Posterior vena cava (tissue), 2 donors: ENCODE measurements around the gene GNB1L. TPM values are rescaled to one million over a fixed set of nuclear protein-coding genes. Genes with fewer than 3 reads are reported as not detected.

Experiments
- DNase-seq: peaks from one replicate; pipeline ENCODE4 v3.0.0-alpha.2; 2020; ENCODE audit warnings: low spot score
- intact Hi-C, 2 donors: fragments of 100-400 bp; cut with DNase I; formaldehyde crosslinking; loops; one replicate each; pipeline versions ENCODE4 v1.14.1 to v1.14.2; 2022 to 2023
- total RNA-seq, 2 donors: library from RNA; stranded (reverse); fragmentation: NEBNext Ultra II Directional; extraction: Animal tissue kit (Norgen Biotek cat#: 25700); gene quantifications; one replicate each; pipeline ENCODE4 v1.2.1, GENCODE V29; 2021
- donor health status: DM: yes; HTN: yes; CAD: no.
- donor health status: DM: yes; HTN: yes; CAD: no.

GNB1L gene
- total RNA-seq, 2 donors from 2014 or later = 3.6 to 3.9 TPM

DNA sequence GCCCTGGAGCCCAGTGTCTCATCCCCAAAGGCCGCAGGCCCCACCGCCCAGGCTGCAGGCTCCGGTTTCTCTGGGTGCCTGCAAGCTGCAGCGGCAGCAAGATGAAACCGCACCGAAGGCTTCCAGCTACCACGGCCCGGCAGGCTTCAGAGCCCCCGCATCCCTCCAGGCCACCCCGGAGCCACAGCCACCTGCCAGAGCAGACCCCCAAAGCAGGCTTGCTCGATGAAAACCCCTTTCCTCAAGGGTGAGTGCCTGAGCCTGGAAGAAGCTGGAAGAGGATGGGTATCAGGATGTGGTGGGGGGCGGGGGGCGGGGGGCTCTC lies 24.5 kb upstream of the GNB1L start:
- peak; percentile 68 for DNase-seq
- intact Hi-C loops = loop anchor here in 1 of 2 donors (1.0 kb wide), 1 partner anchor 26 kb away; no protein-coding TSS in a partner anchor

DNA sequence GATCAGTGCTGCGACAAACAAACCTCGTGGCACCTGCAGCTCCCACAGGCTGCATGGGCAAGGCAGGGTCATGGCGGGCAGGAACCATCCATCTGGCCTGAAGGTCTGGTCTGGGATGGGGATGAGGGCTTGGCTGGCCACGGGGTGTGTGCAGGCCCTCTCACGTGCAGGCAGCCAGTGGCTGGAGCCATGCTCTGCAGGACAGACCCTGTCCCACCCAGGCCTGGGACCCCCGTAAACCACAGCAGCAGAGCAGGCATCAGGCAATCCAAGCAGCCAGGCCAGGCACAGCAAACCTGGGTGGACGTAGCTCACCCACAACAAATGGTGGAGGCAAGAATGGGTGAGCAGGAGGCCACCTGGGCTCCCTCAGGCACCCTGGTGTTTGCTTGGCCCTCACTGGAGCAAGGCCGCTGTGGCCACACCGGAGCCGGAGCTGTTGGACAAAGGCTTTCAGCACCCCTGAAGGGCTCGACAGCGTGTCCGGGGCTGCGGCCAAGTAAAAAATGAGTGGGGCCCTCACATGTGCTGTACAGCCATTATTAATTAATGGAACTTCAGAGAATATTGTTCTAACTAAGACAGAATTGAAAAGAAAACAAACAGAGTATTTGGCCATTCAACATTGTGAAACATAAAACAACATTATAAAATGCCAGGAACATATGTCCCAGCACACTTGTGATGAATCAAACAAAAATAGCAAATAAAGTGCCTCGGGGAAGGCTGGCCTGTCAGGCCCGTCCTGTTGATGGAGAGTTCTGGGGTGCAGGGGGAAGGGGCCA lies 24.0 kb upstream of the GNB1L start:
- peak; percentile 68 for DNase-seq
- intact Hi-C loops = loop anchor here in 1 of 2 donors (1.0 kb wide), 1 partner anchor 27 kb away; no protein-coding TSS in a partner anchor

DNA sequence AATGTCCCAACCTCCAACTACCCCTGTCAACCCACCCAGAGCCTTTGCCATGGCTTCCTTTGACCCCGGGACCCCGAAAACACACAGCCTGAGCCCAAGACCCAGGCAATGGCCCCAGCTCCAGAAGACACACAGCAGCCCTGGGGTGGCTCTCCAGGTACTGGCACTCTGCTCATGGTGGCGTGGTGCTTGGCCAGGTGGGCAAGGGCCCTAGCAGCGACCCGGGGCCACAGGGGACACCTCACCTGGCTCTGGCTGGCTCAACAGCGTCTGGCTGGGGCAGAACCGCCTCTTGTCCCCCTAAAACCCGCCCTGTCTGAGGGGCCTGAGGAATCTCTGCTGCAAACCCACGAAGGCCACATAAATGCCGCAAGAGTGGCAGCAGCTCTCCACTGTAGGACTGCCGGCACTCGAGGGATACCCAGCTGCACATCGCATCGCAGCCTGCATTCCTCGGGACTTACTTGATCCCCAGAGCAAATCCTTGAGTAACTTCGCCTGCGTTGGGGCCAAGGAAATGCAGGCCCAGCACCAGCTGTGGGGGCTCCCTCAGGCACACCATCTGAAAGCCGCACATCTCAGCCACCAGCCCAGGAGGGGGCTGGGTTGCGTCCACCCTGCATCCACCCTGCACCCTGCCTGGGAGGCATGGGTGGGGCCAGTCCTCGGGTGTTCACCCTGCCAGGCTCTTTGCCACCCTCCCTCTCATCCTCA lies 23.1 kb upstream of the GNB1L start:
- intact Hi-C loops = no loop called here
- DNase-seq = peak; percentile 75

DNA sequence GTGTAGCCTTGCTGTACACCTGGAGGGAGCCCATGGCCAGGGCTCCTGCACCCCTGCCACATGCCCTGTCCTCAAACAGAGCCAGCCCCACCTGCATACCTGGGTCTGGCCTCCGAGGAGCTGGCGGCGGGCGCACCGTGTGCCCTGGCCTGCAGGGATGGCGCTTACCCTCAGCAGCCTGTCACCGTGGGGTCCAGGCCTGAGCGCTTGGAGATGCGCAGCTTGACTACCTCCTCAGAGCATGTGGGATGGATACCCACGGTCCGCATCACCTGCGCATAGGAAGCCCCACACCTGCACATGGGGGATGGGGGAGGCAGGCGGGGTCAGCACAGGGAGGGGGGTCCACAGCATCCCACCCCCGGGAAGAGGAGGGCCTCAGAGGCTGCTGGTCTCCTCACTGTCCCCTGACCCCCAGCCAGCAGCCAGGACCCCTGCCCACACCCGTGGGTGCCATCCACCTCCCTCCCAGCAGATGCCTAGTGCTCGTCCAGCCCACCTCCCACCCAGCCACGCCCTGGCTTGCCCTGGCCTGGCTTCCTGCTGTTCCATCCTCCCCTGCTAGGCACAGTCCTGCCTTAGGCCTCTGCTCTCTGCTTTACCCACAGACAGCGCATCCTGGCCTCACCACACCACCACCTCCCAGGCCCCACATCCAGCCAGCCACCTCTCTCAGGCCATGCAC lies 22.4 kb upstream of the GNB1L start:
- intact Hi-C loops = no loop called here
- DNase-seq = peak; percentile 80

DNA sequence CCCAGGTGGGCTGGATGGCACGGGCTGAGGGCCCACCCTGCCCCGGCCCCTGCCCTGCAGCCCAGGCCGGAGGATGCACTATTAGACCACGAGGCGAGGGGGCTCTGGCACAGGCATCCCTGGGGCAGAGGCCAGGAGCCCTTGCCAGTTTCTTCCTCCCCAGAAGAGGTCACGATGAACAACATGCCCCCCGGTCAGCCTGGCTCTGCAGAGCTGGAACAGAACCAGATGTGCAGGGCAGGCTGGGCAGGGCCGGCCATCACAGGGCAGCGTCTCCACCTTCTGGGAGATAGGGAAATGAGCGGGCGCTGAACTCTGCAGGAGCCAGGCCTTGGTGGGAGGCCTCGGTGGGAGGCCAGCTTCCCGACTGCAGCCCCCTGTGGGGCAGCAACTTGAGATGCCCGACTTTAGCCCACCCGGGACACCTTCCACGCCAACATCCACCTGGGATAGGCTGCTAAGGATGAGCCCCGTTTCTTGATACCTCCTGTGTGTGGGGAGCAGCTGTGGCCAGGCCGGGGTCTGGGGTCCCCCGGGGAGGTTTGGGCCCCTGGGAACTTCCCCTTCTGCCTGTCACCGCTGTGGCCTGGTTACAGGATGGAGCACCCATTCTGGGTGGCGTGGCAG lies 21.8 kb upstream of the GNB1L start:
- intact Hi-C loops = no loop called here
- peak; percentile 79 for DNase-seq

DNA sequence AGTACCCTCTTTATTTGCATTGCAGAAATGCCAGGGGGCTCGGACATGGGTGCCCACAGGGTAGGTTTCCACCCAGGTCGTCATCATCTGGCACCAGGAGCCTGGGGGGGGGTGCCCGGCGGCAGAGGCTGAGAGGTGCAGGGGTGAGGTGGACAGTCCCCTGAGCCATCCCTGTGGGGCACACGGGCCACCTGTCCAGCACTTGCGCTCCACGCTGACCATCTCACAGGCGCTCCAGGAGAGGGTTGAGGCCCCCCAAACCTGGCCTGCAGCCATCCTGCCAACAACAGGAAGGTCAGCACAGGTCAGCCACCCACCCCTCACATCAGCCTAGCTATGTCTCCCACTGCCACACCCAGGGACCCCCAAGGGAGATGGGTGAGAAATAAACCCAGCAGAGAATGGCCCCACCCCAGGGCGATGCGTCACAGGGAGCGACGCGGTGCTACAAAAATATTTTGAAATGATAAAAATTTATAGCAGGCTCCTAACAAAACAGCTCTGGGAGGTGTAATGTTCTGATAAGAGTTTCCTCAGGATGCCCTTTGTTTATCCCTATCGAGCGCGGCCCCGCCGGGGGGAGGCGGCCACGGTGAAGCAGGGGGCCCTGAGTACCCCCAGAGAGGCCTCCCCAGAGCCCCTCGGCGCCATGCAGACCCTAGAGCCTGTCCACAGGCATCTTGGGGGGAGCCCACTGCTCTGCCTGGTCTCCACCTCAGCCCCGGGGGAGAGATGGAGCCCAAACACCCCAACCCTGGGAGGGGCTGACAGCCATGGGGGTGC lies 21.0 kb upstream of the GNB1L start:
- intact Hi-C loops = no loop called here
- DNase-seq = peak; percentile 78

DNA sequence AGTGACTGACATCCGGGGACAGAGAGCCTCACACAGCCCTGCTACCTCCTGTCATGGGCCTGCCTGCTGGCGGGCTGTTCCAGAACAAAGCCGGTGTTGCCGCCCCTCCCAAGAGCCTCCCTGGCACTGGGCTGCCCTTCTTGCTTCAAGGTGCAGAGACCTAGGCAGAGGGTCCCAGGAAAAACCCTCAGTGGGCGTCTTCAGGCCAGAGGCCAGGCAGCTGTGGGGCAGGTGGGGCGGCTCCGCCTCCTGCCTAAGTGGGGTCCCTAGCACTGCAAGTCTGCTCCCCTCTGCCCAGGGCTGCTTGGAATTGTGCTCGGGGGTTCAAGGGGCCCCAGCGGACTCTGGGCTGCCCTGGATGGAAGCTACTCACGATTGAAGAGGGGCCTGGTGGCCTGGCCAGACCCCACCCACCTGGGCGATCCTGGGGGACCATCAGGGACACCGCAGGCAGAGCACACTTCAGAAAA lies 20.4 kb upstream of the GNB1L start:
- intact Hi-C loops = no loop called here
- peak; percentile 68 for DNase-seq

DNA sequence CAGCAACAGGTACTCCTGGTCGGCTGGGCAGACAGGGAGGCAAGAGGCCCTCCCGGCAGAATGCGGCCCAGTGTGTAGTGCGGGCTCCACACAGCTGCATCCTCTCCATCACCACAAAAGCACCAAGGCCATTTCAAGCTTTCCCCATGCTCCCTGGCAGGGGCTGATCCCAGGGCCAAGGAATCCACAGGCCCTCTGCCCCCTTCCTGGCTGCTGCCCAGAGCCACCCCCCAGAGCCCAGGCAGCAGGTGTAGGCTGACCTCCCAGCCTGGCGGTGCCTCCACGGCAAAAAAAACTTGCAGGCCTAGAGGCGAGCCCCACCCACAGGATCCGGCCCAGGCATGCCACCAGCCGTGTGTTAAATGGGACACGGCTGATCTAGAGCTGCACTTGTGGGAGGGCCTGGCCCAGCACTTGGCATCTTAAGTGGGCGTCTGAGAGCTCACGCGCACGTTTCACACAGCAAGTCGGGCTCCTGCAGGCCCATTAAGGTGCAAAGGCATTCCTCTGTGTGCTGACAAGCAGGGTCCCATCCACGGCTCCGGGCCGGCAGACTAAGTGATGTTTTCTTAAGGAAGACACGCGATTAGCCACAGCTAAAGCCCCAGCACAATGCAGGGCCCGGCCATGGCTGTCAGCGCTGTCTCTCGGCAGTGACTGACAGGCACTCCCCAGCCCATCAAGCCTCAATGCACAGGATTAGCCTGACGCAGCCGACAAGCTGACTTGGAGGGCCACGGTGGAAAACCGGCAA lies 19.8 kb upstream of the GNB1L start:
- peak; percentile 69 for DNase-seq
- intact Hi-C loops = no loop called here

DNA sequence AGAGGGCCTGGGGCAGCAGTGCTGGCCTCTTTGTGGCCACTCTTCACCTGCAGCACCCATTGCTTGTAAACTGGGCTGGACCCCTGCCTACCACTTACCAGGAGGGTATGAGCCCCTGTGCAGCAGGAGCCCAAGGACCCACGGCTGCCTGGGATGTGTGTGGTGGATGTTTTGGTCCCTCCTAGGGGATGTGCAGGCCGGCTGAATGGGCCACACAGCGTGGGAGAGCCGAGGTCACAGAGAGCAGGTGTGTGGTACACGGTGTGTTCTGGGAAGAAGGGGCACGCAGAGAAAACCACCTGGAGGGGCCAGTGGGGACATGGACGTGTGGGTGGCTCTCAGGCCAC lies 19.3 kb upstream of the GNB1L start:
- intact Hi-C loops = no loop called here
- DNase-seq = peak; percentile 68

DNA sequence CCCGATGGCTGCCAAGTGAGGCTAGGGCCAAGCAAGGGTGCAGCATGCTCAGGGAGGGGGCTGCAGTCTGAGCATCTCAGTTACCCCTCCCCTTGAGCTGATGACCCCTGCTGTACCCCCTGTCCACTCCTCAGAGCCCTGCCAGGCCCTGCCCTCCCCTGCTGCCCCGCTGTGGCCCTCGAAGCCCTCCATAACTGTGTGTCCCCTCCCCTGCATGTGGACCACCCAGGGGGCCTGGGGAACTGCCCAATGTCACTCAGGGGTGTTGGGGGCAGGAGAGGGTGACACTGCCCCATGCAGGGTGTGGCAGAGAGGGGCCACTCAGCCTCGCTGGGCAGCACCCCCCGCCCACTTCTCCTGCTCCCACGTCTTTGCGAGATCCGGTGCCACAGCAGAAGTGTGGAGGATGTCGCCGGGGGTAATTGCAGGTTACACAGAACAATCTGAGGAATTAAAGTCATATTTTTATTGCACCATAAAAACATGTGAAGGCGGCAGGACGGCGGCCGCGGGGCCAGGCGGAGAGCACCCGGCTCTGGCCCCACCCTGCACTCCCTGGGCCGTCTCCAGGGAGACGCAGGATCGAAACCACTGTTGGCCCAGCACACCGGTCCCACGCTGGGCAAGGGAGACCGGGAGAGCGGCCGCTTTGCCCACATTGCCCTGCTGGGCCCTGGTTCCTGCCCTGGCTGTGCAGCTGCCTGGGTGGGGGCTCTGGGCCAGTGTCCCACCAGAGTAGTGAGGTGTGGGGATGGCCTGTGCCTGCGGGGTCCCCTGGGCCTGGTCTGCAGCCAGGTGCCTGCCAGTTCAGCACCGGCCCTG lies 18.7 kb upstream of the GNB1L start:
- intact Hi-C loops = no loop called here
- DNase-seq = peak; percentile 62

DNA sequence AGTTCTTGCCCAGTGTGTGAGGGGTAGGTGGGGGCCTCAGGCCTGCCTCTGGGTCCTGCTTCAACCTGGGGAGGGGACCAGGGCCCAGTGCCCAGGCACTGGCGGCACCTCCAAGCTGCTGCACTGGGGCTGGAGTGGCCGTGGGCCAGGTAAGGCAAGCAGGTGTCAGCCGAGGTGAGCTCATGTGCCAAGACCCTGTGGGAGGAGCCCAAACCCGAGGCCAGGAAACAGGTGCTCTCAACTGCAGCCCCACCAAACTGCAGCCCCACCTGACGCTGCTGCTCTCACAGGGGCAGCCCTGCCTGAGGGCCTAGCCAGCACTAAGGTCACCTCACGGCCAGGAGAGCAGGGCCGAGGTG lies 18.1 kb upstream of the GNB1L start:
- intact Hi-C loops = no loop called here
- peak; percentile 43 for DNase-seq

DNA sequence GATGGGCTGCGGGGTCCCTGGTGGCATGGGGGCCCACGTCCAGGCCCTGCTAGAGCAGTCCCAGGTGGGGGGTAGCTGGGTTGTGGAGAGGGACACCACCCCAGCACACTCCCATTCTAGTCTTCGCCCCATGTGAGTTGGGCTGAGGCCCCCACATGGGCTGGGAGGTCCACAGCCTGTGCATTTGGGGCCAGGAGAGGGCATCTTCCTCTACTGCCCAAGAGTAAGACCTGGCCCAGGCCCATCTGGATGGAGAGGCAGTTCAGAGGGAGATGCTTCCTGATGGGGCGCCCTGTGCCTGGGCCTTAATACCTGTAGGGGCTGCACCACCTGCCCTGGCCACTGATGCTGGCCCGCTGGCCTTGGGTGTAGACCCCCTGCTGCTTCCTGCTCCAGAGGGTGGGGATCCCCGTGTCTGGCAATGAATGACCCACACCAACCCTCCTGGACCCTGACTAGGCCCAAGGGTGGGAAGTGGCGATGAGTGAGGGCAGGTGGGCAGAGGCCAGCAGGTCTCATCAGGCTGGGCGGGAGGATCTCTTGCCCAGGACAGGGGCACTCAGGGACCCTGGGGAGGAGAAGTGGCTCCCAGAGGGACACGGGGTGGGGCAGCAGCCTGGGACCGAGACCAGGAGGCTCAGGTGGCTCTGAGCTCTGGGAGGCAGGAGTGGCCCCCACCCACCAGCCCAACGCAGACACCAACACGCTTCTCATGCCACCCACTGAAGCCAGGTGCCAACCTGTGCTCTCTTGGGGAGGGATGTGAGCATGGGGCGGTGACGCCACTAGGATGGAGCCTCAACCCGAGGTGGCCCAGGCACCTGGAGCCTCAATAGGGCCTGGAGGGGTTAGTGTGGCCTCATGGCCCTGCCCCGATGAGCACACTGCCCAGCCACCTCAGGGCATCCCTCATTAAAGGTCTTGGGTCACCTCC lies 17.4 kb upstream of the GNB1L start:
- intact Hi-C loops = no loop called here
- DNase-seq = peak; percentile 57

DNA sequence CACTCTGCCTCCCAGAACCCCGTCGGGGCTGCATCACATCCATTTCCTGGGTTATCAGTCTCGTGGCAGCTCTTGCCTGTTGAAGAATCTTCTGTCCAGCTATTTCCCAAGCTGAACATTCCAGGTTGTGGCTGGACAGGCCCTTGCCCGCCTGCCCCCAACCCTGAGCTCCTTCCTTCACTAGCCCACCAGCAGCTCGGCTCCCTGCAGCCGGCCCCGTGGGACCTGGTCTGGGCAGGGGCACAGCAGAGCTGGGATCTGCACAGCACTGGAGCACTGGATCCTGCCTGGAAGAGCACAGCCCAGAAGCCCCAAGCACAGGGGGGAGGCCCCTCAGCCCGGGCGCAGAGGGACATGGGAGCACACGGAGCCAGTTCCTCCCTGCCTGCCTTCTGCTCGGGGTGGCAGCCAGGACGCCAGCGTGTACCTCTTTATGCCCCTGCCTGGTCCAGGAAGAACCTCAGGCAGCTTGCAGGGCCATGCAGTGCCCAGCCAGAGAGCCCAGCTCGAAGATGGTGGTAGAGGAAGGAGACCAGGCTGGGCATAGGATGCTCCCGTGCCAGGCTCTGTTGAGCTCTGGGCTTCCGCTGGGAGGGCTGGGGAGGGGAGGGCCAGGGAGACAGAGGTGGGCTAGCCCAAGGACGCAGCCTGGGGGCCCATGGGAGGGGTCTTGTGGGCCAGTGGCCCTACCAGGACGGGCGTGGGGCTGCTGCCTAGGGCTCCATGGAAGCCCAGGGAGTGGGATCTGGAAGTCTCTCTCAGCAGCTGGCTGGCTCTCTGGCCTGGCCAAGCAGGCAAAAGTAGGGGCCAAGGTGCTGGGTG lies 16.6 kb upstream of the GNB1L start:
- peak; percentile 67 for DNase-seq
- intact Hi-C loops = no loop called here

DNA sequence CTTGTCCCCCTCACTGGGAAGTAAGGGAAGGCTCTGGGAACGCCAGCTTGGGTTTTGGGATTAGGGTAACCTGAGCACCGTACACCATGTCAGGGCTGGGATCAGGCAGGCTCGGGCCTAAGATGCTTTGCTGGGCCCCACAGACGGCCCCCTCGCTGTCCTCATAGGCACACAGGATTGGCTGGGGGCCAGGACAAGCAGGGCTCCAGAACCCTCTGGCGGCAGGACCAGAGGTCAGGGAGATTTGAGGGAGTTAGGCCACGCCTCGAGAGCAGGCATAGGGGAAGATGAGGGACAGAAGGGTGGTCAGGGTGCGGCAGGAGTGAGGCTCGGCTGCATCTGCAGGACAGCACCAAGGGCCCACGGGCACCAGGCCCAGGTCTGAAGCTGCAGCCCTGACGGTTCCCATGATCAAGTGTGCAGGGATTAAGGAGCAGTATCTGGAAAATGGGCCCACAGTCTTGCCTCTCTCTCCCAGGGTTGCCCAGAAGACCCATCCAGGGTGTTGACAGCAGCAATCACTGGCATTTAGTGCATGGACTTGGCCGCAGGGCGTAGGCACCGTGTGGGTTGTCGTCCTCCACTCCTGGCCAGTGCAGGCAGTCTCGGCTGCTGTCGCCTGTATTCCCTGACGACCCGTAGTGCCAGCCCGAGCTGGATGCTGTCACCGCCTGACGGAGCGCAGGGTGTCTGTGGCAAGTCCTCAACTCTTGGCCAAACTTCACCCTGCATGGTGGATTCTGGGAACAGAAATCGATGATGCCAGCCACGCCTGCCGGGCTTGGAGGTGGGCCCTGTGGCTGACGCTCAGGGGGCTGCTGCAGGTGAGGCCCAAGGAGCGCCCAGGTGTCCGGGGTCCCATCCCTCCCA lies 15.7 kb upstream of the GNB1L start:
- intact Hi-C loops = no loop called here
- DNase-seq = peak; percentile 62
